HG02840 (cell line): ENCODE results near the gene TCF20.

ENCODE experiments used
- ATAC-seq: cut with Tn5 transposase; IDR thresholded peaks from one replicate; pipeline ENCODE4 v1.9.1; 2021; ENCODE audit warnings: mild to moderate bottlenecking, moderate library complexity, moderate number of reproducible peaks; ENCODE audit not compliant: unreplicated experiment, low FRiP score

Gene TCF20

GRCh38 chr22:42268852-42269410, 1.5 kb downstream of the TCF20 start:
- ATAC-seq, result no peak

- ATAC-seq, result no peak
Observed at GRCh38 chr22:42265321-42265720, 5.1 kb downstream of the TCF20 start.

- no peak for ATAC-seq
Observed at GRCh38 chr22:42263944-42264343, 6.5 kb downstream of the TCF20 start.

- ATAC-seq, result no peak
Observed at GRCh38 chr22:42262964-42263363, 7.5 kb downstream of the TCF20 start.

- no peak for ATAC-seq
Observed at GRCh38 chr22:42261296-42261695, 9.2 kb downstream of the TCF20 start.

- no peak for ATAC-seq
Observed at GRCh38 chr22:42258126-42258525, 12.3 kb downstream of the TCF20 start.

GRCh38 chr22:42257386-42257785, 13.1 kb downstream of the TCF20 start:
- no peak for ATAC-seq

GRCh38 chr22:42256930-42257329, 13.5 kb downstream of the TCF20 start:
- no peak for ATAC-seq

GRCh38 chr22:42256220-42256619, 14.2 kb downstream of the TCF20 start:
- ATAC-seq, result no peak

GRCh38 chr22:42249831-42250230, 20.6 kb downstream of the TCF20 start:
- ATAC-seq, result no peak

- ATAC-seq, result no peak
Observed at GRCh38 chr22:42248995-42249394, 21.5 kb downstream of the TCF20 start.

GRCh38 chr22:42247596-42247995, 22.9 kb downstream of the TCF20 start:
- ATAC-seq, result no peak

- no peak for ATAC-seq
Observed at GRCh38 chr22:42243802-42244060, 26.7 kb downstream of the TCF20 start.

- no peak for ATAC-seq
Observed at GRCh38 chr22:42236848-42237247, 33.6 kb downstream of the TCF20 start.

- ATAC-seq, result no peak
Observed at GRCh38 chr22:42236268-42236667, 34.2 kb downstream of the TCF20 start.

GRCh38 chr22:42233879-42234278, 36.6 kb downstream of the TCF20 start:
- no peak for ATAC-seq

- ATAC-seq, result no peak
Observed at GRCh38 chr22:42231929-42232328, 38.5 kb downstream of the TCF20 start.

- no peak for ATAC-seq
Observed at GRCh38 chr22:42229455-42230149, 40.9 kb downstream of the TCF20 start.

GRCh38 chr22:42228483-42228882, 42.0 kb downstream of the TCF20 start:
- ATAC-seq, result no peak

GRCh38 chr22:42227435-42227834, 43.0 kb downstream of the TCF20 start:
- no peak for ATAC-seq

GRCh38 chr22:42225841-42226240, 44.6 kb downstream of the TCF20 start:
- ATAC-seq, result no peak

GRCh38 chr22:42222140-42222539, 48.3 kb downstream of the TCF20 start:
- ATAC-seq, result no peak
